HCT116 (cell line): ENCODE data around the gene OLFML1. TPM values are rescaled to one million over a fixed set of nuclear protein-coding genes. Genes with fewer than 3 reads are reported as not detected.

Experiments
- ATAC-seq: fragments of 200-7000 bp; cut with Tn5 transposase; 2 replicates; pipeline ENCODE4 v1.9.1; 2020; ENCODE audit warnings: mild to moderate bottlenecking, moderate library complexity
- BruUV-seq: library from RNA; stranded (reverse); fragments of 400-500 nt; replicated peaks from 2 replicates; lab custom pipeline; 2021; lab: Mats Ljungman, UMichigan
- CTCF ChIA-PET: fragments of 300-600 bp; sonication (Branson Sonifier 250); formaldehyde crosslinking; loops from one replicate; lab custom pipeline; 2021; ENCODE audit warnings: antibody characterized with exemption; lab: Charles Lee
- POLR2A ChIA-PET: fragments of 300-600, 350-600 bp; sonication (Branson Sonifier 250); formaldehyde crosslinking; loops from one replicate; lab custom pipeline; 2021; ENCODE audit warnings: antibody characterized with exemption; lab: Charles Lee
- RAD21 ChIA-PET, 2 experiments: fragments of 300-600 bp; sonication (Branson Sonifier 250); formaldehyde crosslinking; loops; one replicate each; lab custom pipeline; 2023; ENCODE audit warnings: low total read pairs in 2 of 2; ENCODE audit not compliant: uncharacterized antibody in 2 of 2, unreplicated experiment in 2 of 2, low non-redundant PET in 1 of 2; lab: Charles Lee
- DNase-seq: peaks from one replicate; pipeline ENCODE4 v3.0.0-alpha.2; 2010; ENCODE audit warnings: low read depth, low spot score
- H2AFZ ChIP-seq: fragments of 200-600 bp; shearing (Covaris generic), sonication (generic); 2 replicates; pipeline ENCODE4 v1.6.1; 2017; ENCODE audit warnings: low read depth, mixed run types, mixed read lengths, antibody characterized with exemption, low read length; ENCODE audit not compliant: poor library complexity, severe bottlenecking
- H3K27ac ChIP-seq: 2 replicates; pipeline ENCODE4 v1.5.1; 2012; ENCODE audit warnings: low read depth, low read length
- H3K27me3 ChIP-seq: fragments of 200-600 bp; sonication (generic); 2 replicates; pipeline ENCODE4 v1.6.1; 2016; ENCODE audit warnings: mixed run types, low read length, mixed read lengths; ENCODE audit not compliant: insufficient read depth
- H3K36me3 ChIP-seq, 2 experiments: fragments of 200-500 bp in 1 of 2; fragments of 200-600 bp in 1 of 2; sonication (Bioruptor generic) in 1 of 2; sonication (generic) in 1 of 2; 2 replicates each; pipeline versions ENCODE4 v1.5.1 to v1.6.1; 2014 to 2016; ENCODE audit warnings: low read length in 2 of 2, inconsistent platforms in 1 of 2, mixed read lengths in 1 of 2, mixed run types in 1 of 2; ENCODE audit not compliant: insufficient read depth in 2 of 2, control insufficient read depth in 1 of 2
- H3K4me1 ChIP-seq, 2 experiments: fragments of 200-600 bp in 1 of 2; sonication (generic) in 1 of 2; 2 replicates each; pipeline versions ENCODE4 v1.5.1 to v1.6.1; 2012 to 2017; ENCODE audit warnings: low read length in 2 of 2, inconsistent platforms in 1 of 2, mild to moderate bottlenecking in 1 of 2, mixed read lengths in 1 of 2, mixed run types in 1 of 2, moderate library complexity in 1 of 2; ENCODE audit not compliant: insufficient read depth in 2 of 2, control insufficient read depth in 1 of 2
- H3K4me2 ChIP-seq: fragments of 200-600 bp; sonication (generic); 2 replicates; pipeline ENCODE4 v1.6.1; 2017; ENCODE audit warnings: mixed run types, low read length, mixed read lengths
- H3K4me3 ChIP-seq, 2 experiments: fragments of 200-600 bp in 1 of 2; sonication (generic) in 1 of 2; replicated peaks in 1 of 2; 2 replicates each; pipeline ENCODE4 v1.5.1; 2011 to 2016; ENCODE audit warnings: low read length in 2 of 2, control low read depth in 1 of 2, low read depth in 1 of 2, mild to moderate bottlenecking in 1 of 2, mixed read lengths in 1 of 2, mixed run types in 1 of 2
- H3K79me2 ChIP-seq: fragments of 200-600 bp; sonication (generic); 2 replicates; pipeline ENCODE4 v1.6.1; 2017; ENCODE audit warnings: mild to moderate bottlenecking, mixed run types, low read length, moderate library complexity, mixed read lengths; ENCODE audit not compliant: insufficient read depth
- H3K9ac ChIP-seq: fragments of 200-600 bp; sonication (generic); 2 replicates; pipeline ENCODE4 v1.6.1; 2016; ENCODE audit warnings: low read length, mixed read lengths
- H3K9me2 ChIP-seq: fragments of 200-600 bp; sonication (generic), shearing (Covaris generic); 2 replicates; pipeline ENCODE4 v1.6.1; 2017; ENCODE audit warnings: mixed run types, mild to moderate bottlenecking, moderate library complexity; ENCODE audit not compliant: insufficient read depth
- H3K9me3 ChIP-seq, 2 experiments: fragments of 200-500 bp in 1 of 2; fragments of 200-600 bp in 1 of 2; sonication (Bioruptor generic) in 1 of 2; sonication (generic) in 1 of 2; 2 replicates each; pipeline ENCODE4 v1.6.1; 2014 to 2017; ENCODE audit warnings: low read length in 2 of 2, mixed read lengths in 2 of 2, inconsistent platforms in 1 of 2, low read depth in 1 of 2, mild to moderate bottlenecking in 1 of 2, mixed run types in 1 of 2, moderate library complexity in 1 of 2; ENCODE audit not compliant: control insufficient read depth in 1 of 2, insufficient read depth in 1 of 2
- H4K20me1 ChIP-seq: fragments of 200-600 bp; sonication (generic), shearing (Covaris generic); 2 replicates; pipeline ENCODE4 v1.6.1; 2017; ENCODE audit warnings: mixed run types, mild to moderate bottlenecking, moderate library complexity; ENCODE audit not compliant: insufficient read depth
- ATF3 ChIP-seq: IDR thresholded peaks from 2 replicates; pipeline ENCODE4 v1.6.1; 2012
- CBX3 ChIP-seq: IDR thresholded peaks from 2 replicates; pipeline ENCODE4 v1.6.1; 2012; ENCODE audit warnings: low read depth
- EGR1 ChIP-seq: IDR thresholded peaks from 2 replicates; pipeline ENCODE4 v1.6.1; 2012; ENCODE audit warnings: low read depth
- EZH2 ChIP-seq: fragments of 200-600 bp; sonication (generic); IDR thresholded peaks from 2 replicates; pipeline ENCODE4 v1.6.1; 2017; ENCODE audit warnings: antibody characterized with exemption, mixed run types
- EZH2phosphoT487 ChIP-seq: fragments of 200-600 bp; IDR thresholded peaks from 2 replicates; pipeline ENCODE4 v1.6.1; 2018; ENCODE audit warnings: antibody characterized with exemption, borderline replicate concordance
- JUND ChIP-seq: IDR thresholded peaks from 2 replicates; pipeline ENCODE4 v1.6.1; 2012
- POLR2AphosphoS5 ChIP-seq: IDR thresholded peaks from 2 replicates; pipeline ENCODE4 v1.6.1; 2011; ENCODE audit warnings: mild to moderate bottlenecking, low read depth, low read length, moderate library complexity
- RAD21 ChIP-seq: IDR thresholded peaks from 2 replicates; pipeline ENCODE4 v1.6.1; 2012; ENCODE audit warnings: low read depth, mild to moderate bottlenecking
- SIN3A ChIP-seq: IDR thresholded peaks from 2 replicates; pipeline ENCODE4 v1.6.1; 2012; ENCODE audit warnings: low read depth
- SP1 ChIP-seq: IDR thresholded peaks from 2 replicates; pipeline ENCODE4 v1.6.1; 2012; ENCODE audit warnings: low read depth
- SRF ChIP-seq: IDR thresholded peaks from 2 replicates; pipeline ENCODE4 v1.6.1; 2012; ENCODE audit warnings: low read depth
- TCF7L2 ChIP-seq: IDR thresholded peaks from 2 replicates; pipeline ENCODE4 v1.7.0; 2011; ENCODE audit warnings: borderline replicate concordance, inconsistent platforms; ENCODE audit not compliant: insufficient read depth, insufficient read length; ENCODE audit errors: extremely low read depth
- YY1 ChIP-seq: IDR thresholded peaks from 2 replicates; pipeline ENCODE4 v1.6.1; 2011; ENCODE audit warnings: low read length, low read depth, moderate library complexity, mild to moderate bottlenecking; ENCODE audit not compliant: insufficient replicate concordance; ENCODE audit errors: extremely low read depth
- ZFX ChIP-seq: fragments of 450-650 bp; IDR thresholded peaks from 2 replicates; pipeline ENCODE4 v1.6.1; 2017
- ZNF274 ChIP-seq: fragments of 200-500 bp; sonication (Bioruptor generic); IDR thresholded peaks from 2 replicates; pipeline ENCODE4 v1.6.1; 2014; ENCODE audit warnings: mild to moderate bottlenecking, low read depth, low read length, inconsistent platforms
- intact Hi-C: fragments of 100-400 bp; cut with micrococcal nuclease; formaldehyde crosslinking; loops from 2 replicates; pipeline ENCODE4 v1.10.0; 2022
- total RNA-seq: library from RNA; stranded (reverse); gene quantifications from one replicate; pipeline ENCODE4 v1.2.1, GENCODE V29; 2021; ENCODE audit not compliant: unreplicated experiment
- TF ChIP-seq, protein P1 (sequence below): IDR thresholded peaks from 2 replicates; pipeline ENCODE4 v1.6.1; 2012
- TF ChIP-seq, protein P2 (sequence below), 3 experiments: fragments of 200-600 bp in 1 of 3; sonication (generic) in 1 of 3; IDR thresholded peaks in 2 of 3; conservative IDR thresholded peaks in 1 of 3; 2 replicates each; pipeline ENCODE4 v1.5.1; 2012 to 2017; ENCODE audit warnings: low read depth in 2 of 3, low read length in 2 of 3, antibody characterized with exemption in 1 of 3, borderline replicate concordance in 1 of 3, control low read depth in 1 of 3, mild to moderate bottlenecking in 1 of 3, mixed read lengths in 1 of 3, mixed run types in 1 of 3, moderate library complexity in 1 of 3; ENCODE audit not compliant: insufficient read depth in 1 of 3

OLFML1 gene
- total RNA-seq, 1 experiment from 2014 or later: not detected

DNA sequence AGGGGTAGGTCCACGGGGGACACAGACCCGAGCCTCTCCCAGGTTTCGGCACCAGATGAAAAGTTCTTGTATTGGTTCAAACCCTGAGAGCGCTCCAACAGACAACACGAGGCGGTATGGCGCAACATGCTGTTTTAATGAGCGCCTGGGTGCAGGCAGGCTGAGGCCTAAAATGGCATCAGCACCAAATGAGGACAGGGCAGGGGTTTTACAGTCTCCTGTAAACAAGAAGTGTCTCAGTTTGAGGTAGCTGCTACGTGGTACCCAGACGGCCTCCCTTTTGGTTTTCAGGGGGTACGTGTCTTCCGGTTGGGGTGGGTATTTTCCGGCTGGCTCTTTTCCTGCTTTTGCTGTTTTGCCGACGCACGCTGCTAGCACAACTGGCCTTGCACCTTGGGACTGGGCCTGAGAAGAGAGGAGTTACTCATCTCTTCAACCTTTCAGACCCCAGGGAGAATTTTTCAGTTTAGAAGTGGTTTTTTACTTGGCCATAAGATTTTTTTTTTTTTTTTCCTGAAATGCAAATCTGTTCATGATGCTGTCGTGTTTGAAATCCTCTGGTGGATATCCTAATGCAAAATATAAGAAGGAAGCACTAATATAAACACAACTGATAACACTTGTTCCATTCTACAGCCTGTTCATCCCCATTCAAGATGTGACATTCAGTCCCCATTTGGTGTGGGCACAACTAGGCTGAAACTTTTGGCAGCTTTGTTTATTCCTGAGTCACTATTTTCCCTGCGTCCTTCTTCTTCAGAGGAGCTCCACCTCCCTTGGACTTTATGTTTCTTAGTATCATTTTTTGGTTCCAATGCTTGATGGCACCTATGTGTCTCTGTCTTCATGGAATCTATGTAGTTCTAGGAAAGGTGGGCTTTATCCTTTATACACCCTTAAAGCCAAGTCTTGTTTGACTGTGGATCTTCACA is 35.0 kb downstream of the OLFML1 start:
- Histone ChIP-seq H3K9me2 (no peaks in the 10 kb centered on the region), H3K9ac (no peak overlapping the region), H3K27ac (no peak overlapping the region), H3K4me2 (no peak overlapping the region), H3K27me3 (peaks cover under 1% of the 10 kb centered on the region; the same call in 1 of the 2 replicates), H4K20me1 (no peaks in the 10 kb centered on the region), H3K4me1 (no peaks in the 10 kb centered on the region), H3K4me3 (no peak overlapping the region), H3K9me3 (no peaks in the 10 kb centered on the region), H2AFZ (no peak overlapping the region), H3K36me3 (no peaks in the 10 kb centered on the region), H3K79me2 (no peaks in the 10 kb centered on the region)
- no peak for TF ChIP-seq EZH2phosphoT487
- no peak for TF ChIP-seq POLR2AphosphoS5
- TF ChIP-seq JUND: no peak
- no peak for TF ChIP-seq ZNF274
- TF ChIP-seq CBX3: no peak
- no peak for TF ChIP-seq RAD21
- intact Hi-C loops: no loop called here
- ChIA-PET RAD21 (no interaction called here), POLR2A (no interaction called here), CTCF (no interaction called here)
- DNase-seq: no peak
- BruUV-seq: no TSS peak
- no peak for ATAC-seq

DNA sequence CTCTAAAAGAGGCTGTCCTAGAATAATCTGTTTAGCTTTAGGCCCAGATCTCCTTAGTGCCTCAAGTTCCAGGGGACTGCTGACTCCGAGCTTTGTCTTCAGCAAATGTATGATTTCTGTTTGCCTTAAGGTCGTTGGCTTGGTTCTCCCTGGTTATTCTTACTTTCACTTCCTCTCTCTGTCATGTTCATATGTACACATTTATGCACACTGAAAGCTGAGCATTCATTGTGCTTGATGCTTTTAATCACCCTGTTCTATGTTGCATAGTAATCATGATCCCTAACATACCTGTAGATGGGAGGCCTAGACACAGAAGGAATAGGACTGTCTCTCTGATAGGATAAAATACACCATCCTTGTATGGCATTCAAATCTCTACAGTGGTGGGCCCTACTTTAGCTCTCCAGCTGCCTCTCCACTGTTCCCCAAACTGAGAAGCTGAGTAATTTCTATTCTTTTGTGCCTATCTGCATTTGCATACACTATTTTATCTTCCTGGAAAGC is 35.7 kb downstream of the OLFML1 start:
- ChIA-PET CTCF (no interaction called here), RAD21 (no interaction called here), POLR2A (no interaction called here)
- Histone ChIP-seq H3K27ac (no peak overlapping the region), H3K79me2 (no peaks in the 10 kb centered on the region), H3K9me2 (no peaks in the 10 kb centered on the region), H3K4me3 (no peak overlapping the region), H3K9me3 (no peaks in the 10 kb centered on the region), H3K36me3 (no peaks in the 10 kb centered on the region), H3K27me3 (peaks cover 7% of the 10 kb centered on the region; the same call in 1 of the 2 replicates), H2AFZ (no peak overlapping the region), H3K9ac (no peak overlapping the region), H3K4me1 (no peaks in the 10 kb centered on the region), H3K4me2 (no peak overlapping the region), H4K20me1 (no peaks in the 10 kb centered on the region)
- ATAC-seq (no peak), DNase-seq (no peak)
- intact Hi-C loops: no loop called here
- BruUV-seq: no TSS peak
- TF ChIP-seq SRF (no peak), EZH2phosphoT487 (no peak), ZNF274 (no peak), EZH2 (no peak), TCF7L2 (no peak), ZFX (no peak), EGR1 (no peak), YY1 (no peak), POLR2AphosphoS5 (no peak), CBX3 (no peak), SIN3A (no peak), ATF3 (no peak), SP1 (no peak)
- TF ChIP-seq, protein P1, sequence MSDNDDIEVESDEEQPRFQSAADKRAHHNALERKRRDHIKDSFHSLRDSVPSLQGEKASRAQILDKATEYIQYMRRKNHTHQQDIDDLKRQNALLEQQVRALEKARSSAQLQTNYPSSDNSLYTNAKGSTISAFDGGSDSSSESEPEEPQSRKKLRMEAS: no peak
- TF ChIP-seq, protein P2, sequence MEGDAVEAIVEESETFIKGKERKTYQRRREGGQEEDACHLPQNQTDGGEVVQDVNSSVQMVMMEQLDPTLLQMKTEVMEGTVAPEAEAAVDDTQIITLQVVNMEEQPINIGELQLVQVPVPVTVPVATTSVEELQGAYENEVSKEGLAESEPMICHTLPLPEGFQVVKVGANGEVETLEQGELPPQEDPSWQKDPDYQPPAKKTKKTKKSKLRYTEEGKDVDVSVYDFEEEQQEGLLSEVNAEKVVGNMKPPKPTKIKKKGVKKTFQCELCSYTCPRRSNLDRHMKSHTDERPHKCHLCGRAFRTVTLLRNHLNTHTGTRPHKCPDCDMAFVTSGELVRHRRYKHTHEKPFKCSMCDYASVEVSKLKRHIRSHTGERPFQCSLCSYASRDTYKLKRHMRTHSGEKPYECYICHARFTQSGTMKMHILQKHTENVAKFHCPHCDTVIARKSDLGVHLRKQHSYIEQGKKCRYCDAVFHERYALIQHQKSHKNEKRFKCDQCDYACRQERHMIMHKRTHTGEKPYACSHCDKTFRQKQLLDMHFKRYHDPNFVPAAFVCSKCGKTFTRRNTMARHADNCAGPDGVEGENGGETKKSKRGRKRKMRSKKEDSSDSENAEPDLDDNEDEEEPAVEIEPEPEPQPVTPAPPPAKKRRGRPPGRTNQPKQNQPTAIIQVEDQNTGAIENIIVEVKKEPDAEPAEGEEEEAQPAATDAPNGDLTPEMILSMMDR (IDR thresholded peaks at IDR 0.05 in 2 of 3, conservative IDR thresholded peaks at IDR 0.05 in 1 of 3; ENCODE audit: borderline replicate concordance in 1 of 3, insufficient read depth in 1 of 3, low read depth in 2 of 3, low read length in 2 of 3): no peak
